ENCODE results near the gene FAM186B. TPM values are rescaled to one million over a fixed set of nuclear protein-coding genes. Genes with fewer than 3 reads are reported as not detected.

Gene FAM186B
- total and polyA plus RNA-seq, 10 donors: 0.08 to 0.67 (median 0.33) TPM; not detected in 4

- DNase-seq: no peak
- intact Hi-C loops (cut with DNase I; ENCODE audit: low total_unique reads): no loop called here
- no peaks in the 10 kb centered on the region for H3K36me3 ChIP-seq
- H3K27me3 ChIP-seq (replicated peaks in 1 of 7): no peaks in the 10 kb centered on the region
- H3K27ac ChIP-seq: no peak overlapping the region
- 33 to 60% (median 42%) methylated on average over 4 to 5 of the region's 5 CpGs for WGBS, 5 donors
- no peaks in the 10 kb centered on the region for H3K4me1 ChIP-seq
- no peaks in the 10 kb centered on the region for H3K9me3 ChIP-seq
- H3K4me3 ChIP-seq: no peak overlapping the region
- no peak for TF ChIP-seq POLR2A (IDR thresholded peaks at IDR 0.05)
- TF ChIP-seq CTCF (IDR thresholded peaks at IDR 0.05 in 8 of 11, conservative IDR thresholded peaks at IDR 0.05 in 3 of 11): no peak
- no peak for TF ChIP-seq POLR2AphosphoS5 (IDR thresholded peaks at IDR 0.05)
These were observed 583 bp downstream of the FAM186B start for GRCh38 chr12:49604856-49605255.

- TF ChIP-seq POLR2A (IDR thresholded peaks at IDR 0.05) (no peak), CTCF (IDR thresholded peaks at IDR 0.05 in 8 of 11, conservative IDR thresholded peaks at IDR 0.05 in 3 of 11) (no peak), POLR2AphosphoS5 (IDR thresholded peaks at IDR 0.05) (no peak)
- Histone ChIP-seq H3K36me3 (no peaks in the 10 kb centered on the region), H3K4me1 (no peaks in the 10 kb centered on the region), H3K4me3 (no peak overlapping the region), H3K27ac (no peak overlapping the region), H3K9me3 (no peaks in the 10 kb centered on the region), H3K27me3 (replicated peaks in 1 of 7) (no peaks in the 10 kb centered on the region)
- intact Hi-C loops (cut with DNase I; ENCODE audit: low total_unique reads): no loop called here
- no peak for DNase-seq
- WGBS, 5 donors: 80 to 100% (median 84%) methylated on average over 1 of the region's 1 CpG
These were observed 1.7 kb downstream of the FAM186B start for GRCh38 chr12:49603721-49604120.

- no peaks in the 10 kb centered on the region for H3K27me3 ChIP-seq (replicated peaks in 1 of 7)
- TF ChIP-seq CTCF (IDR thresholded peaks at IDR 0.05 in 8 of 11, conservative IDR thresholded peaks at IDR 0.05 in 3 of 11): no peak
- TF ChIP-seq POLR2A (IDR thresholded peaks at IDR 0.05): no peak
- TF ChIP-seq POLR2AphosphoS5 (IDR thresholded peaks at IDR 0.05): no peak
- no peaks in the 10 kb centered on the region for H3K9me3 ChIP-seq
- H3K4me3 ChIP-seq: no peak overlapping the region
- intact Hi-C loops (cut with DNase I; ENCODE audit: low total_unique reads): no loop called here
- H3K4me1 ChIP-seq: no peaks in the 10 kb centered on the region
- 90 to 97% (median 95%) methylated on average over 8 of the region's 8 CpGs for WGBS, 5 donors
- no peak for DNase-seq
- H3K27ac ChIP-seq: no peak overlapping the region
- H3K36me3 ChIP-seq: no peaks in the 10 kb centered on the region
These were observed 5.5 kb downstream of the FAM186B start for GRCh38 chr12:49599961-49600360.

GRCh38 chr12:49598527-49598926 lies 6.9 kb downstream of the FAM186B start:
- Histone ChIP-seq H3K4me3 (no peak overlapping the region), H3K36me3 (no peaks in the 10 kb centered on the region), H3K9me3 (no peaks in the 10 kb centered on the region), H3K4me1 (no peaks in the 10 kb centered on the region), H3K27me3 (replicated peaks in 1 of 7) (no peaks in the 10 kb centered on the region), H3K27ac (no peak overlapping the region)
- WGBS, 5 donors: 85 to 92% (median 87%) methylated on average over 10 of the region's 10 CpGs
- intact Hi-C loops (cut with DNase I; ENCODE audit: low total_unique reads): no loop called here
- DNase-seq: no peak
- TF ChIP-seq POLR2AphosphoS5 (IDR thresholded peaks at IDR 0.05): no peak
- no peak for TF ChIP-seq CTCF (IDR thresholded peaks at IDR 0.05 in 8 of 11, conservative IDR thresholded peaks at IDR 0.05 in 3 of 11)
- TF ChIP-seq POLR2A (IDR thresholded peaks at IDR 0.05): no peak
